ENCODE measurements around the gene FHOD3. TPM values are rescaled to one million over a fixed set of nuclear protein-coding genes. Genes with fewer than 3 reads are reported as not detected.

FHOD3 gene
- total and polyA plus RNA-seq, 2 of the 13 experiments (the other 11 are each of a cell fraction or from before 2014, with no cell fraction given) = 0.07 TPM; not detected in 1

- no peak for DNase-seq (ENCODE audit: low spot score)
- no peak overlapping the region for H3K4me3 ChIP-seq (replicated peaks in 1 of 3; ENCODE audit: insufficient read depth in 1 of 3, low read depth in 2 of 3, low read length in 3 of 3)
- no peaks in the 10 kb centered on the region for H4K20me1 ChIP-seq (ENCODE audit: insufficient read depth, low read length)
- ChIA-PET CTCF (ENCODE audit: low intra/inter-chr PET ratio, low total read pairs) (no interaction called here), POLR2A (no interaction called here)
- H3K4me2 ChIP-seq (ENCODE audit: low read depth, low read length) = no peak overlapping the region
- intact Hi-C loops (cut with micrococcal nuclease; ENCODE audit: unreplicated experiment) (no loop called here), in situ Hi-C loops (cut with HindIII; ENCODE audit: extremely low pct_ligation_motif_present, low pct_unique_long_range_greater_than_20kb) (no loop called here)
- no peaks in the 10 kb centered on the region for H3K79me2 ChIP-seq (ENCODE audit: insufficient read depth, low read length)
- ATAC-seq = no peak
- no peak overlapping the region for H2AFZ ChIP-seq (ENCODE audit: low read length)
- no peaks in the 10 kb centered on the region for H3K4me1 ChIP-seq (ENCODE audit: insufficient read depth, low read length)
- H3K27me3 ChIP-seq (ENCODE audit: control insufficient read depth in 1 of 2, insufficient read depth in 2 of 2, low read length in 2 of 2) = no peaks in the 10 kb centered on the region
- peaks cover 0 to 23% of the 10 kb centered on the region in 2 experiments; a peak in 3 of 5 replicates for H3K36me3 ChIP-seq (replicated peaks in 1 of 2; ENCODE audit: control insufficient read depth in 1 of 2, insufficient read depth in 2 of 2, low read length in 2 of 2)
- H3K9ac ChIP-seq (ENCODE audit: insufficient read depth, low read depth, low read length) = no peak overlapping the region
- H3K9me3 ChIP-seq (ENCODE audit: low read length) = no peaks in the 10 kb centered on the region
- BruUV-seq (replicated peaks) = no TSS peak
- WGBS (ENCODE audit: low lambda C conversion rate) = 96% methylated on average over 5 of the region's 5 CpGs
- FAIRE-seq = no peak
- no peak overlapping the region for H3K27ac ChIP-seq (ENCODE audit: extremely low read length, insufficient read depth, low read length)
- TF ChIP-seq GTF3A (CRISPR knock-in tag; conservative IDR thresholded peaks at IDR 0.05) (no peak), ZNF687 (CRISPR knock-in tag; IDR thresholded peaks at IDR 0.05) (no peak), ZNF768 (CRISPR knock-in tag; IDR thresholded peaks at IDR 0.05) (no peak), CSRNP2 (CRISPR knock-in tag; conservative IDR thresholded peaks at IDR 0.05; ENCODE audit: low read depth) (no peak), ZNF629 (CRISPR knock-in tag; conservative IDR thresholded peaks at IDR 0.05) (no peak), NCOR1 (IDR thresholded peaks at IDR 0.05; ENCODE audit: borderline replicate concordance, low read length) (no peak), ZNF800 (CRISPR knock-in tag; IDR thresholded peaks at IDR 0.05) (no peak), KMT2B (CRISPR knock-in tag; IDR thresholded peaks at IDR 0.05) (no peak), TBP (CRISPR knock-in tag; IDR thresholded peaks at IDR 0.05) (no peak), ZNF788 (CRISPR knock-in tag; IDR thresholded peaks at IDR 0.05; ENCODE audit: borderline replicate concordance) (no peak), TOPORS (CRISPR knock-in tag; IDR thresholded peaks at IDR 0.05) (no peak), GTF2F1 (IDR thresholded peaks at IDR 0.05; ENCODE audit: low read length) (no peak), SOX5 (CRISPR knock-in tag; IDR thresholded peaks at IDR 0.05; ENCODE audit: borderline replicate concordance) (no peak)
These were observed 32.5 kb upstream of the FHOD3 start for GRCh38 chr18:36265015-36265414.

Measured in HepG2 (cell line).